ENCODE data around the gene HLA-A. TPM values are rescaled to one million over a fixed set of nuclear protein-coding genes. Genes with fewer than 3 reads are reported as not detected.
"Not testable (repeated sequence)": the region's sequence is repeated elsewhere in the genome, so short reads cannot be mapped to it uniquely, and the experiment has no call there.

The HLA-A gene
- total RNA-seq, 3 donors from 2014 or later, result 1,247 to 1,756 (median 1,527) TPM

- no peak for ATAC-seq
- DNase-seq, result no peak
- Mint-ChIP-seq H3K4me1 (ENCODE audit: low read depth) (peaks cover 41% of the 10 kb centered on the region), H3K9me3 (no peaks in the 10 kb centered on the region), H3K36me3 (ENCODE audit: insufficient read depth) (no peaks in the 10 kb centered on the region), H3K27me3 (ENCODE audit: low read depth) (no peaks in the 10 kb centered on the region), H3K4me3 (no peak overlapping the region)
These were observed 19.6 kb downstream of the HLA-A start for GRCh38 chr6:29961966-29962365.

- ATAC-seq; DNase-seq; H3K36me3 Mint-ChIP-seq (ENCODE audit: insufficient read depth); H3K4me3 Mint-ChIP-seq; H3K27me3 Mint-ChIP-seq (ENCODE audit: low read depth); H3K9me3 Mint-ChIP-seq: not testable (repeated sequence)
- H3K4me1 Mint-ChIP-seq (ENCODE audit: low read depth), result peaks cover 48% of the 10 kb centered on the region
These were observed 21.4 kb downstream of the HLA-A start for GRCh38 chr6:29963697-29964096.

GRCh38 chr6:29964518-29964886 lies 22.2 kb downstream of the HLA-A start:
- Mint-ChIP-seq H3K4me1 (ENCODE audit: low read depth) (peaks cover 48% of the 10 kb centered on the region), H3K27me3 (ENCODE audit: low read depth) (no peaks in the 10 kb centered on the region), H3K4me3 (peak overlapping the region; percentile 87)

GRCh38 chr6:29964887-29965562 lies 22.7 kb downstream of the HLA-A start:
- DNase-seq, result peak; percentile 76
- Mint-ChIP-seq H3K36me3 (ENCODE audit: insufficient read depth) (no peaks in the 10 kb centered on the region), H3K27me3 (ENCODE audit: low read depth) (no peaks in the 10 kb centered on the region), H3K4me3 (peak overlapping the region; percentile 87), H3K4me1 (ENCODE audit: low read depth) (peaks cover 48% of the 10 kb centered on the region), H3K9me3 (no peaks in the 10 kb centered on the region)
- peak; percentile 99 for ATAC-seq

More at GRCh38 chr6:29964518-29964886, 22.2 kb downstream of the HLA-A start:
- H3K9me3 Mint-ChIP-seq, result no peaks in the 10 kb centered on the region
- H3K36me3 Mint-ChIP-seq (ENCODE audit: insufficient read depth), result no peaks in the 10 kb centered on the region
- no peak for ATAC-seq
- DNase-seq, result no peak

GRCh38 chr6:29965563-29965872 lies 23.2 kb downstream of the HLA-A start:
- H3K9me3 Mint-ChIP-seq, result no peaks in the 10 kb centered on the region
- ATAC-seq (no peak), DNase-seq (no peak)
- H3K36me3 Mint-ChIP-seq (ENCODE audit: insufficient read depth), result no peaks in the 10 kb centered on the region
- no peaks in the 10 kb centered on the region for H3K27me3 Mint-ChIP-seq (ENCODE audit: low read depth)
- H3K4me1 Mint-ChIP-seq (ENCODE audit: low read depth), result peaks cover 48% of the 10 kb centered on the region
- H3K4me3 Mint-ChIP-seq, result peak overlapping the region; percentile 87

- H3K36me3 Mint-ChIP-seq (ENCODE audit: insufficient read depth), result no peaks in the 10 kb centered on the region
- H3K4me3 Mint-ChIP-seq, result peak overlapping the region; percentile 87
- peak; percentile 1 to 19 for ATAC-seq
- DNase-seq, result peak; percentile 29
- no peaks in the 10 kb centered on the region for H3K9me3 Mint-ChIP-seq
- peaks cover 48% of the 10 kb centered on the region for H3K4me1 Mint-ChIP-seq (ENCODE audit: low read depth)
- H3K27me3 Mint-ChIP-seq (ENCODE audit: low read depth), result no peaks in the 10 kb centered on the region
These were observed 23.7 kb downstream of the HLA-A start for GRCh38 chr6:29965873-29966601.

GRCh38 chr6:29967379-29968010 lies 25.2 kb downstream of the HLA-A start:
- Mint-ChIP-seq H3K9me3 (no peaks in the 10 kb centered on the region), H3K4me1 (ENCODE audit: low read depth) (peaks cover 48% of the 10 kb centered on the region), H3K36me3 (ENCODE audit: insufficient read depth) (no peaks in the 10 kb centered on the region), H3K4me3 (peak overlapping the region; percentile 25), H3K27me3 (ENCODE audit: low read depth) (peaks cover 5% of the 10 kb centered on the region)
- ATAC-seq (no peak), DNase-seq (no peak)

- no peak for DNase-seq
- no peaks in the 10 kb centered on the region for H3K9me3 Mint-ChIP-seq
- no peak for ATAC-seq
- H3K4me3 Mint-ChIP-seq, result no peak overlapping the region
- H3K4me1 Mint-ChIP-seq (ENCODE audit: low read depth), result peaks cover 41% of the 10 kb centered on the region
- H3K36me3 Mint-ChIP-seq (ENCODE audit: insufficient read depth), result no peaks in the 10 kb centered on the region
- H3K27me3 Mint-ChIP-seq (ENCODE audit: low read depth), result peaks cover 5% of the 10 kb centered on the region
These were observed 25.8 kb downstream of the HLA-A start for GRCh38 chr6:29968130-29968529.

- peaks cover 10% of the 10 kb centered on the region for H3K27me3 Mint-ChIP-seq (ENCODE audit: low read depth)
- no peaks in the 10 kb centered on the region for H3K36me3 Mint-ChIP-seq (ENCODE audit: insufficient read depth)
- H3K9me3 Mint-ChIP-seq, result no peaks in the 10 kb centered on the region
- ATAC-seq (no peak), DNase-seq (no peak)
- H3K4me3 Mint-ChIP-seq, result no peak overlapping the region
- peaks cover 37% of the 10 kb centered on the region for H3K4me1 Mint-ChIP-seq (ENCODE audit: low read depth)
These were observed 26.6 kb downstream of the HLA-A start for GRCh38 chr6:29968905-29969304.

- Mint-ChIP-seq H3K36me3 (ENCODE audit: insufficient read depth) (no peaks in the 10 kb centered on the region), H3K9me3 (no peaks in the 10 kb centered on the region), H3K4me1 (ENCODE audit: low read depth) (peaks cover 38% of the 10 kb centered on the region), H3K27me3 (ENCODE audit: low read depth) (peaks cover 27% of the 10 kb centered on the region), H3K4me3 (no peak overlapping the region)
- no peak for DNase-seq
- no peak for ATAC-seq
These were observed 28.4 kb downstream of the HLA-A start for GRCh38 chr6:29970711-29971110.

- DNase-seq (no peak), ATAC-seq (peak; percentile 5 to 21)
- peak overlapping the region; percentile 87 for H3K4me3 Mint-ChIP-seq
- H3K4me1 Mint-ChIP-seq (ENCODE audit: low read depth), result peaks cover 32% of the 10 kb centered on the region
- no peaks in the 10 kb centered on the region for H3K9me3 Mint-ChIP-seq
- peaks cover 53% of the 10 kb centered on the region for H3K27me3 Mint-ChIP-seq (ENCODE audit: low read depth)
- no peaks in the 10 kb centered on the region for H3K36me3 Mint-ChIP-seq (ENCODE audit: insufficient read depth)
These were observed 32.7 kb downstream of the HLA-A start for GRCh38 chr6:29974901-29975560.

GRCh38 chr6:29975561-29975907 lies 33.2 kb downstream of the HLA-A start:
- H3K27me3 Mint-ChIP-seq (ENCODE audit: low read depth), result peaks cover 53% of the 10 kb centered on the region
- ATAC-seq (peak; percentile 5 to 7), DNase-seq (no peak)
- H3K4me1 Mint-ChIP-seq (ENCODE audit: low read depth), result peaks cover 32% of the 10 kb centered on the region
- no peaks in the 10 kb centered on the region for H3K36me3 Mint-ChIP-seq (ENCODE audit: insufficient read depth)
- peak overlapping the region; percentile 87 for H3K4me3 Mint-ChIP-seq
- no peaks in the 10 kb centered on the region for H3K9me3 Mint-ChIP-seq

- ATAC-seq (no peak), DNase-seq (no peak)
- Mint-ChIP-seq H3K4me1 (ENCODE audit: low read depth) (peaks cover 32% of the 10 kb centered on the region), H3K27me3 (ENCODE audit: low read depth) (peaks cover 53% of the 10 kb centered on the region), H3K4me3 (peak overlapping the region; percentile 87), H3K36me3 (ENCODE audit: insufficient read depth) (no peaks in the 10 kb centered on the region), H3K9me3 (no peaks in the 10 kb centered on the region)
These were observed 33.9 kb downstream of the HLA-A start for GRCh38 chr6:29976253-29976587.

- H3K27me3 Mint-ChIP-seq (ENCODE audit: low read depth), result peaks cover 53% of the 10 kb centered on the region
- ATAC-seq, result peak; percentile 85 to 86
- DNase-seq, result peak; percentile 52
- no peaks in the 10 kb centered on the region for H3K9me3 Mint-ChIP-seq
- H3K4me1 Mint-ChIP-seq (ENCODE audit: low read depth), result peaks cover 32% of the 10 kb centered on the region
- peak overlapping the region; percentile 87 for H3K4me3 Mint-ChIP-seq
- no peaks in the 10 kb centered on the region for H3K36me3 Mint-ChIP-seq (ENCODE audit: insufficient read depth)
These were observed 34.5 kb downstream of the HLA-A start for GRCh38 chr6:29976588-29977424.
